Measurements from ENCODE around the gene BHLHE23.

The BHLHE23 gene

GRCh38 chr20:63014287-63014686 is 7.5 kb upstream of the BHLHE23 start:
- H3K27me3 ChIP-seq = peaks cover 43% of the 10 kb centered on the region
- TF ChIP-seq Cebpa-rat (IDR thresholded peaks at IDR 0.05) = no peak
- no peak overlapping the region for H3K4me3 ChIP-seq
- no peak overlapping the region for H3K9ac ChIP-seq
- H4K20me1 ChIP-seq = no peaks in the 10 kb centered on the region
- peaks cover 79% of the 10 kb centered on the region for H3K4me1 ChIP-seq
- H3K4me2 ChIP-seq = no peak overlapping the region
- H3K27ac ChIP-seq = no peak overlapping the region
- H3K9me3 ChIP-seq = peaks cover 25% of the 10 kb centered on the region
- H3K36me3 ChIP-seq = no peaks in the 10 kb centered on the region

- Histone ChIP-seq H3K27me3 (peaks cover 50% of the 10 kb centered on the region), H3K36me3 (no peaks in the 10 kb centered on the region), H3K9me3 (peaks cover 25% of the 10 kb centered on the region), H3K27ac (no peak overlapping the region), H3K4me2 (no peak overlapping the region), H4K20me1 (no peaks in the 10 kb centered on the region), H3K9ac (no peak overlapping the region), H3K4me3 (no peak overlapping the region), H3K4me1 (peaks cover 81% of the 10 kb centered on the region)
- TF ChIP-seq Cebpa-rat (IDR thresholded peaks at IDR 0.05) = no peak
These were observed 6.4 kb upstream of the BHLHE23 start for GRCh38 chr20:63013207-63013606.

- H3K4me3 ChIP-seq = peak overlapping the region; percentile 73; the same call in 1 of the 2 replicates
- TF ChIP-seq Cebpa-rat (IDR thresholded peaks at IDR 0.05) = no peak
- H3K4me2 ChIP-seq = peak overlapping the region; percentile 99
- H3K4me1 ChIP-seq = peaks cover 80% of the 10 kb centered on the region
- peaks cover 25% of the 10 kb centered on the region for H3K9me3 ChIP-seq
- no peaks in the 10 kb centered on the region for H4K20me1 ChIP-seq
- no peak overlapping the region; the same call in 1 of the 2 replicates for H3K9ac ChIP-seq
- no peaks in the 10 kb centered on the region for H3K36me3 ChIP-seq
- 0 out of 2 replicates have a peak overlapping the region, but pooled peaks have one; percentile 85 for H3K27ac ChIP-seq
- peaks cover 62% of the 10 kb centered on the region for H3K27me3 ChIP-seq
These were observed 5.0 kb upstream of the BHLHE23 start for GRCh38 chr20:63011798-63012197.

DNA sequence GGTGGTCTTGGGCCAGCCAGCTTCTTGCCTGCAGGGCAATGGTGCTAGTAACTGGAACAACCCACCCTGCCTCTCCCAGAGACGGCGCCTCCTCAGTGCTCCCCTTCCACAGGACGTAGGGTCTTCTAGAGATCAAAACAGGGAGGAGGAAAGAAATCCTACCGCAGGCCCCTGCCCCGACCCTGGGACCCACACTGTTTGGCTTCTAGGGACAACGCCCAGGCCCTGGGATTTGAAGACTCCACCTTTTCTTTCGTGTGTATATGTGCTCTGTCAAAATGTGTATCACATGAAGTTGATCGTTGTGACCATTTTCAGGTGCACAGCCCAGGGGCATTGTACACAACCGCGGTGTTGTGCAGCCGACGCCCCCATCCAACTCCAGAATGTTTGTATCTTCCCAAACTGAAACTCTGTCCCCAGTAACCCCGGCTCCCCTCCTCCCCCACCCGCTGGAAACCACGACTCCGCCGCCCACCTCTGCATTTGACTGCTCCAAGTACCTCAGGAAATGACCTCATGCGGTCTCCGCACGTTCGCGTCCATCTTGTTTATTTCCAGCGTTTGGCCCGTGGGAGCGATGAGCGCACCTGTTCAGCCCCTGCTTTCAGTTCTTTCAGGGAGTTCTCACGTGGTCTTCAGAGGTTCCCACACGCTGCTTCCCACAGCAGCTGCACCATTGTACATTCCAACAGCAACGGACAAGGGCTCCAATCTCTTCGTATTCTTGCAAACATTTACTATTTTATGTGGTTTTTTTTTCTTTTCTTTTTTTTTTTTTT is 3.4 kb upstream of the BHLHE23 start:
- H3K4me2 ChIP-seq = peak overlapping the region; percentile 99
- peaks cover 62% of the 10 kb centered on the region for H3K27me3 ChIP-seq
- no peak for TF ChIP-seq Cebpa-rat (IDR thresholded peaks at IDR 0.05)
- H3K9ac ChIP-seq = peak overlapping the region; percentile 68
- H3K36me3 ChIP-seq = no peaks in the 10 kb centered on the region
- H3K4me3 ChIP-seq = peak overlapping the region; percentile 73
- H3K27ac ChIP-seq = peak overlapping the region; percentile 85
- H4K20me1 ChIP-seq = peaks cover 15% of the 10 kb centered on the region
- H3K9me3 ChIP-seq = peaks cover 25% of the 10 kb centered on the region
- peaks cover 82% of the 10 kb centered on the region for H3K4me1 ChIP-seq

GRCh38 chr20:63009045-63009961 is 2.5 kb upstream of the BHLHE23 start:
- peaks cover 62% of the 10 kb centered on the region for H3K27me3 ChIP-seq
- peak overlapping the region; percentile 68 for H3K9ac ChIP-seq
- H3K4me1 ChIP-seq = peaks cover 86% of the 10 kb centered on the region
- H4K20me1 ChIP-seq = peaks cover 24% of the 10 kb centered on the region
- H3K4me2 ChIP-seq = peak overlapping the region; percentile 99
- peaks cover 19% of the 10 kb centered on the region for H3K9me3 ChIP-seq
- H3K4me3 ChIP-seq = peak overlapping the region; percentile 73
- no peaks in the 10 kb centered on the region for H3K36me3 ChIP-seq
- peak overlapping the region; percentile 74 for H3K27ac ChIP-seq
- no peak for TF ChIP-seq Cebpa-rat (IDR thresholded peaks at IDR 0.05)

GRCh38 chr20:63008541-63009044 is 1.8 kb upstream of the BHLHE23 start:
- Histone ChIP-seq H3K4me1 (peaks cover 93% of the 10 kb centered on the region), H4K20me1 (peaks cover 31% of the 10 kb centered on the region), H3K27ac (no peak overlapping the region), H3K9ac (0 out of 2 replicates have a peak overlapping the region, but pooled peaks have one; percentile 13), H3K4me2 (peak overlapping the region; percentile 99), H3K9me3 (peaks cover 12% of the 10 kb centered on the region), H3K27me3 (peaks cover 62% of the 10 kb centered on the region), H3K36me3 (no peaks in the 10 kb centered on the region), H3K4me3 (peak overlapping the region; percentile 73; the same call in 1 of the 2 replicates)
- no peak for TF ChIP-seq Cebpa-rat (IDR thresholded peaks at IDR 0.05)

GRCh38 chr20:63007646-63008488 is 1.1 kb upstream of the BHLHE23 start:
- Histone ChIP-seq H3K27me3 (peaks cover 62% of the 10 kb centered on the region), H3K4me2 (peak overlapping the region; percentile 99), H3K27ac (0 out of 2 replicates have a peak overlapping the region, but pooled peaks have one; percentile 56), H3K4me1 (peaks cover 97% of the 10 kb centered on the region), H3K9me3 (peaks cover 5% of the 10 kb centered on the region), H4K20me1 (peaks cover 35% of the 10 kb centered on the region), H3K9ac (peak overlapping the region; percentile 66), H3K4me3 (peak overlapping the region; percentile 73), H3K36me3 (no peaks in the 10 kb centered on the region)
- no peak for TF ChIP-seq Cebpa-rat (IDR thresholded peaks at IDR 0.05)

DNA sequence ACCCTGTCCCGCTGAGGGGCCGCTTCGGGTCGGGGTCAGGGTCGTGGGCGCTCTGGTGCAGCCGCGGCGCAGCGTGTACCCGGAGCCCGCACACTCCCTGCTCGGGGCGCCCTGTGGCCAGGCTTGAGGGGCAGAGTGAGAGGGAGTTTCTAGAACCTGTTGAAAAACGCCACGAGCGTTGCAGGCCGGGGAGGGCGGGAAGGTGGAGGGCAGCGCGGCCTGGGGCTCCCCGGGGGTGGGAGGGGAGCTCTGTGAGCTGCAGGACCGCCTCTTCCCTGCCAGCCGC is 539 bp upstream of the BHLHE23 start:
- Histone ChIP-seq H3K4me3 (peak overlapping the region; percentile 73), H4K20me1 (peaks cover 35% of the 10 kb centered on the region), H3K36me3 (no peaks in the 10 kb centered on the region), H3K9ac (peak overlapping the region; percentile 66), H3K27ac (peak overlapping the region; percentile 56), H3K27me3 (peaks cover 66% of the 10 kb centered on the region), H3K4me1 (peaks cover 97% of the 10 kb centered on the region), H3K4me2 (peak overlapping the region; percentile 99), H3K9me3 (no peaks in the 10 kb centered on the region)
- no peak for TF ChIP-seq Cebpa-rat (IDR thresholded peaks at IDR 0.05)

All from BLaER1 (cell line).